ENCODE results near the gene NR2E1.

Gene NR2E1

DNA sequence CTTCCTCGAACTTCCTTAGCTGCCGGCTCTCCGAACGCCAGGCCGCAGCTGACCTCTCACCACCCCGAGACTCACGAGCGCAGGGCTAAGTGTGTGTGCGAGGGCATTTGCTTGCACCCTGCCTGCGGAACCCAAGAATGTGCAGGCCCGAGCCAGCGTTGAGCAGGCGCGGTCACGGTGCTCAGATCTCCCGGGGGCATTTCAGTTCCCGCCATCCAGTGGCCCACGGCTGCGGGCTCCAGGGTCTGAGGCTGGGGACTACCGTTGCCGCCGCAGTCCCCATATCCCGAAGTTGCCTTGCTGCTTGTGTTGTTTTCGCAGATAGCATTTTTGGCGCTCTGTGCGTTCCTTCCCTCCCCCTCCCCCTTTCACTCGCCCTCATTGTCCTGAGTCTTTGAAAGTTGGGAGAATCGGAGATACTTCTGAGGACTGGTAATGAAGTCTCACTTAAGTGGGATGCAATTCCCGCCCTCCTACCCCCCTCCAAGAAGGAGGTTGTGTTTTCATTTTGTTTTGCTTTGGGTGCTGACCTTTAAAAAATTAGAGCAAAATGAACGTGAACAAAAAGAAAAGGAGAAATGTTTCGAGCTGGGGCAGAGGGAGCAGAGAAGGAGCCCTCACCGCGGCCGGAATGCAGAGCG lies 1.7 kb downstream of the NR2E1 start:
- TF ChIP-seq, protein P1, sequence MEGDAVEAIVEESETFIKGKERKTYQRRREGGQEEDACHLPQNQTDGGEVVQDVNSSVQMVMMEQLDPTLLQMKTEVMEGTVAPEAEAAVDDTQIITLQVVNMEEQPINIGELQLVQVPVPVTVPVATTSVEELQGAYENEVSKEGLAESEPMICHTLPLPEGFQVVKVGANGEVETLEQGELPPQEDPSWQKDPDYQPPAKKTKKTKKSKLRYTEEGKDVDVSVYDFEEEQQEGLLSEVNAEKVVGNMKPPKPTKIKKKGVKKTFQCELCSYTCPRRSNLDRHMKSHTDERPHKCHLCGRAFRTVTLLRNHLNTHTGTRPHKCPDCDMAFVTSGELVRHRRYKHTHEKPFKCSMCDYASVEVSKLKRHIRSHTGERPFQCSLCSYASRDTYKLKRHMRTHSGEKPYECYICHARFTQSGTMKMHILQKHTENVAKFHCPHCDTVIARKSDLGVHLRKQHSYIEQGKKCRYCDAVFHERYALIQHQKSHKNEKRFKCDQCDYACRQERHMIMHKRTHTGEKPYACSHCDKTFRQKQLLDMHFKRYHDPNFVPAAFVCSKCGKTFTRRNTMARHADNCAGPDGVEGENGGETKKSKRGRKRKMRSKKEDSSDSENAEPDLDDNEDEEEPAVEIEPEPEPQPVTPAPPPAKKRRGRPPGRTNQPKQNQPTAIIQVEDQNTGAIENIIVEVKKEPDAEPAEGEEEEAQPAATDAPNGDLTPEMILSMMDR (IDR thresholded peaks at IDR 0.05; ENCODE audit: low read depth, low read length, missing control alignments), result no peak
- no peak for DNase-seq (ENCODE audit: low read depth)
- H3K4me3 ChIP-seq (ENCODE audit: low read depth, low read length), result no peak overlapping the region
- in situ Hi-C loops (cut with HindIII; ENCODE audit: low sequenced_read_pairs), result no loop called here

DNA sequence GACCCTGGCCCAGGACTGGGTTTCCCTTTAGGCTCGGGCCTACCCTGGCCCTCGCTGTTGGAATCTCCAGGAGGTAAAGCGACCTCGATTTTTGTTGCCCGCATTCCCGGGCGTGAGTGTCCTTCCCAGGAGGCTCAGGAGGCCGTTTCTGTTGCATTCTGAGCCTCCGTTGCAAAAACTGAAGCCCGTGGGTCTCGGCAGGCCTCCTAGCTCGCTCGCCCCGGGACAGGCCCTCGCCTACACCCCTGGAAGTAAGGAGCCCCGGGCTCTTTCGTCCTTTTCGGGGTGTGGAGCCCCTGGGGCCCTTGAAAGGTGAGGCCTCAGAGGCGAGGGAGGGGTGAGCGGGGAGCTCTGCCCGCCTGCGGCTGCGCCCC lies 2.3 kb downstream of the NR2E1 start:
- no peak overlapping the region for H3K4me3 ChIP-seq (ENCODE audit: low read depth, low read length)
- in situ Hi-C loops (cut with HindIII; ENCODE audit: low sequenced_read_pairs), result no loop called here
- no peak for DNase-seq (ENCODE audit: low read depth)
- TF ChIP-seq, protein P1 (IDR thresholded peaks at IDR 0.05; ENCODE audit: low read depth, low read length, missing control alignments), result no peak

DNA sequence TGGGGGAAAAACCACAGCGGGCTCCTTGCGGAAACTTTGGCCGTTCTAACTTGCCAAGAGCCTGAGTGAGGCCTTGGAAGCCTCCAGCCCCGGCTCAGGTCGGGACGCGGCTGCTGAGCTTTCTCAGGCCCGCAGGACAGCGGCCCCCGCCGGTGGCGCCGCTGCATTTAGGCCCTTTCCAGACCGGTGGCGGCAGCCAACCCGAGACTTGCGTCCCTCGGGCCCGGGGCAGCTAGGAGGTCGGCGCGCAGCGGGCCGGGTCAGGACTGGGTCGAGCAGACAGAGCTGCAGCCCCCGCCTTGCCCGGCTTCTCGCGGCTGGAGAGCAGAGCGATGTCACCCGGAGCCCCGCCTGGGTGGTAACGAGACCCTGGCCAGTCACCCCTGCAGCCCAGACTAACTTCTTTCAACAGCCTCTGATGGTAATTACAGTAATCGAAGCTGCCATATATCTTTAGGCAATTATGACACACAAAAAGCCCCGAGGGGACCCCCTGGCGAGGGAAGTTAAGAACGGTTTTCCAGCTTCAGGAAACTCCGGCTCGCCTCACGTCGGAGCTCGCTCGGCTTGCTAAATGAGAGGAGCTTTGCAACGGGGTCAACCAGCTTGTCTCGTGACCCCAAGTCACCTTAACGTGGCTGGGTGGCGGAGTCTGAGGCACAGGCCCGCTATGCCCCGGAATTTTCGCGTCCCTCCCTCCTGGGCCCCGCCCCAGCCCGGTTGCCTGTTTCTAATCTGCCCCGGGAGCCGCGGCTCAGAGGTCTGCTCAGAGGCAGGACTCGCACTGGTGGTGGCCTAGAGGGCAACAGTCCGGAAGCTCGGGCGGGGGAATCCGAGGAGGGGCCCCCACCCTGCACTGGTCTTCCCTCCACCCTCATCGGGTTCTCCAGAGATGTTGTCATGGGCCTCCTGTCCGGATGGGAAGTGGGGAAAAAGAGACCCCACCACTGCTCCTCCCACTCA lies 3.0 kb downstream of the NR2E1 start:
- peak overlapping the region; percentile 7 for H3K4me3 ChIP-seq (ENCODE audit: low read depth, low read length)
- in situ Hi-C loops (cut with HindIII; ENCODE audit: low sequenced_read_pairs), result no loop called here
- DNase-seq (ENCODE audit: low read depth), result peak; percentile 66
- TF ChIP-seq, protein P1 (IDR thresholded peaks at IDR 0.05; ENCODE audit: low read depth, low read length, missing control alignments), result peak; percentile 53

DNA sequence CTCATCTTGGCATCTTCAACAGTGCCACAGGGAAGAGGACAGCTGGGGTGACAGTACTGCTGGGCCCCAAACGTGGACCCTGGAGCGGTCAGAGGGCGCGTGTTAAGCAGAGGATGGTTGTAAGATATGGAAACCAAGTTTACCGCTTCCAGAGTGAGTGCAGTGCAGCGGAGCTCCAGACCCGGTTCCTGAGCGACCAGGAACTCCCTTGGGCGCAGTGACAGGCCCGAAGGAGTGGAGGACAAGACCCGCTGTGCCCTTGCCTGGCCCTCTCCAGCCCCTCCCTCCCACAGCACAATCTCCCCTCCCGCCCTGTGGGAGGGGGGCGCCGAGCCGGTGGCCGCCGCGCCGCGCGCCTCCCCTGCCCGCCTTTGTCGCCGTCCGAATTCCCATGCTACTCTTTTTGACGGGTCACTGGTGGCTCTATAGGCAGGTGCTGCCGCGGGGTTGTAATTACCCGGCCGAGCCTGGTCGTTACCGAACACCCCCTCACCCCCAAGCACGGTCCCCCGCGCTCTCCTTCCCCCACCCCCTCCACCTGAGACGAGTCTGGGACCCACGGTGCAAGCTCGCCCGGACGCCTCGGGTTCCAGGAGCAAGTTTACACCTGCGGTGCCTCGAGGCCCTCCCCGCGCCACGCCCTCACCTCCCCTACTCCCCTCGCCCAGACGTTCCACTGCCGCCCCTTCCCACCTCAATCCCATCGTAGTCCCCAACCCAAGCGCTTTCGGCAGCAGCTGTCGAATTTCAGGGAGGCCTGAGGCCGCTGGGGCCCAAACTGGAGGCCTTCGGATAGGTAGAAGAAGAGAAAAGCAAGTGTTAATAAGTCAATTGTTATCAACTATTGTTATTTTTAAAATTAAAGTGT lies 3.9 kb downstream of the NR2E1 start:
- TF ChIP-seq, protein P1 (IDR thresholded peaks at IDR 0.05; ENCODE audit: low read depth, low read length, missing control alignments), result no peak
- in situ Hi-C loops (cut with HindIII; ENCODE audit: low sequenced_read_pairs), result no loop called here
- DNase-seq (ENCODE audit: low read depth), result no peak
- no peak overlapping the region for H3K4me3 ChIP-seq (ENCODE audit: low read depth, low read length)

DNA sequence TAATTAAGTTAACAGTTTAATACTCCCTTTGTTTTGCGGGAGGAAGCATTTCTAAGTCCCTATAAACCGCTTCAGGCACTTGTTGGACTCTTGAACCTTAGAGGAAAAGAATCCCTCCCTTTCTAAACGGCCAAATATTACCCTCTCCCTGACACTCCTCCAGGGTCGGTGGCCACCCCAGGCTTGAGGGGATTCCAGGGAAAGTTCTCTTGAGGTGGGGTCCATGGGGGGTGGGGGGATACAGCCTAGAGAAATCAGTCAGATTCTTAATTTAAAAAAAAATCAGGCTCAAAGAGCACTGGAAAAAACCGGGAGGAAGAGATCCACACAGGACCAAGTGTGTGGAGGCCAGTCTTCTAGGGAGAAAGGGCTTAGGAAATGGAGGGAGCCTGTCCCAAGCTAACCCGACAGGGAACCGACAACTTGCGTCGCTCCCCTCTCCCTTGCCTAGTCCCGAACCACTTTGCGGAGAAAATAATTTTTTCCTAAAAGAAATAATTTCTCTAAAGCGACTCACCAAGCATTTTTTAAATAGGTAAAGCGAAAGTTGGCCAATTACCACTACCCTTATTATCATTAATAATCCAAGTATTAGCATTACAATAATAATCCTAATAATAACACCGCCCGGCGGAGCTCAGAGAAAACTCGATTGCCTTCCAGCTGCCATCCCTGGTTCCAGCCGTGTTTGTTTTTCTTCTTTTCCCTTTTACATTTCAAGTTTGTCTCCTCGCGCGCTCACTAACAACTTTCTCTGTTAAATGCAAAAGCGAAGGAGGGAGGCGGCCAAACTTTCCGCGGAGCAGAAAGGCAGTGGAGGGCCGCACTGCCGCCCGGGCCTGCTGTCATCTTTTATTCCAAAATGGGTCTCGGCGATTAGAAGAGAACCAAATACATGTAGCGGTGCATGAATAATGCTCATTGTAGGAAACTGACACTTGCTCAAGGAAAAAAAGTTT lies 4.8 kb downstream of the NR2E1 start:
- H3K4me3 ChIP-seq (ENCODE audit: low read depth, low read length), result no peak overlapping the region
- in situ Hi-C loops (cut with HindIII; ENCODE audit: low sequenced_read_pairs), result no loop called here
- DNase-seq (ENCODE audit: low read depth), result no peak
- TF ChIP-seq, protein P1 (IDR thresholded peaks at IDR 0.05; ENCODE audit: low read depth, low read length, missing control alignments), result no peak

Data from astrocyte of the cerebellum (primary cell).